Panc1 (cell line): ENCODE results near the gene P2RX1.

ENCODE experiments used
- POLR2AphosphoS5 ChIP-seq: IDR thresholded peaks from 2 replicates; pipeline ENCODE4 v1.6.1; 2012; ENCODE audit warnings: mild to moderate bottlenecking, low read depth, low read length, moderate library complexity
- SIN3A ChIP-seq: IDR thresholded peaks from 2 replicates; pipeline ENCODE4 v1.6.1; 2012; ENCODE audit warnings: low read depth, mild to moderate bottlenecking, low read length, moderate library complexity, borderline replicate concordance; ENCODE audit not compliant: insufficient read depth
- TCF7L2 ChIP-seq: IDR thresholded peaks from 2 replicates; pipeline ENCODE4 v1.6.1; 2011; ENCODE audit warnings: mild to moderate bottlenecking, low read depth, low read length, inconsistent platforms
- TF ChIP-seq, protein P1 (sequence below): fragments of 450-650 bp; IDR thresholded peaks from 2 replicates; pipeline ENCODE4 v1.5.1; 2017; ENCODE audit warnings: mild to moderate bottlenecking
- TF ChIP-seq, protein P2 (sequence below), 2 experiments: IDR thresholded peaks; 2 replicates each; pipeline ENCODE4 v1.6.1; 2011 to 2012; ENCODE audit warnings: low read depth in 2 of 2, control low read depth in 1 of 2, low read length in 1 of 2, mild to moderate bottlenecking in 1 of 2, moderate library complexity in 1 of 2; ENCODE audit not compliant: insufficient read depth in 1 of 2

DNA sequence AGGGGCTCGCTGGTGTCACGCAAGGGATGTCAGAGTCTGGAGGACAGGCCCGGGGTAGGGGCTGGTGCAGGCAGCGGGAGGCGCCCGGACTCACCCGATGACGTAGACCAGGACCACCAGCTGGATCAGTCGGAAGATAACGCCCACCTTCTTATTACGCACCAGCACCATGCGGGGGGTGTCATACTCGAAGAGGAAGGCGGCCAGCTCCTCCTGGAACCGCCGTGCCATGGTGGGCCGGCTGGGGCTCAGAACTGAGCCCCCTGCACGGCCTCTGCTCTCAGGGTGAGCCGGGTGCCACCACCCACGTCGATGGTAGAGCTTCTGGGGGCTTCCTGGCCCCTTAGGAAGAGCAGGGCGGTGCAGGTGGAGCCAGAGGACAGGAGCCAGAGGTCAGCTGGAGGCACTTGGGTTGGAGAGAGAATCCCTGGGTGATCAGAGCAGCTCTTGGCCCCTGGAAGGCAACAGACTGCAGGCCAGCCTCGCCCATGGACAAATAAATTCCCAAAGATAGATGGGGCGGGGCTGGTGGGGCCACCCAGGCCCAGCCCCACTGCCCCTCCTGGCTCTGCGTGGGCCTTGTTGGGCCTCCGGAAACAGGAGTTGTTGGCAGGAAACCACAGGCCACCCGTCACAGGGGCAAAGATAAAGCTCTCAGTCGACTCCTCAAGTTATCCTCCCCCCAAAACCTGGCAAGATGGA, at the start of gene P2RX1:
- TF ChIP-seq, protein P1, sequence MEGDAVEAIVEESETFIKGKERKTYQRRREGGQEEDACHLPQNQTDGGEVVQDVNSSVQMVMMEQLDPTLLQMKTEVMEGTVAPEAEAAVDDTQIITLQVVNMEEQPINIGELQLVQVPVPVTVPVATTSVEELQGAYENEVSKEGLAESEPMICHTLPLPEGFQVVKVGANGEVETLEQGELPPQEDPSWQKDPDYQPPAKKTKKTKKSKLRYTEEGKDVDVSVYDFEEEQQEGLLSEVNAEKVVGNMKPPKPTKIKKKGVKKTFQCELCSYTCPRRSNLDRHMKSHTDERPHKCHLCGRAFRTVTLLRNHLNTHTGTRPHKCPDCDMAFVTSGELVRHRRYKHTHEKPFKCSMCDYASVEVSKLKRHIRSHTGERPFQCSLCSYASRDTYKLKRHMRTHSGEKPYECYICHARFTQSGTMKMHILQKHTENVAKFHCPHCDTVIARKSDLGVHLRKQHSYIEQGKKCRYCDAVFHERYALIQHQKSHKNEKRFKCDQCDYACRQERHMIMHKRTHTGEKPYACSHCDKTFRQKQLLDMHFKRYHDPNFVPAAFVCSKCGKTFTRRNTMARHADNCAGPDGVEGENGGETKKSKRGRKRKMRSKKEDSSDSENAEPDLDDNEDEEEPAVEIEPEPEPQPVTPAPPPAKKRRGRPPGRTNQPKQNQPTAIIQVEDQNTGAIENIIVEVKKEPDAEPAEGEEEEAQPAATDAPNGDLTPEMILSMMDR = no peak
- TF ChIP-seq SIN3A = no peak
- no peak for TF ChIP-seq POLR2AphosphoS5
- no peak for TF ChIP-seq TCF7L2
- TF ChIP-seq, protein P2, sequence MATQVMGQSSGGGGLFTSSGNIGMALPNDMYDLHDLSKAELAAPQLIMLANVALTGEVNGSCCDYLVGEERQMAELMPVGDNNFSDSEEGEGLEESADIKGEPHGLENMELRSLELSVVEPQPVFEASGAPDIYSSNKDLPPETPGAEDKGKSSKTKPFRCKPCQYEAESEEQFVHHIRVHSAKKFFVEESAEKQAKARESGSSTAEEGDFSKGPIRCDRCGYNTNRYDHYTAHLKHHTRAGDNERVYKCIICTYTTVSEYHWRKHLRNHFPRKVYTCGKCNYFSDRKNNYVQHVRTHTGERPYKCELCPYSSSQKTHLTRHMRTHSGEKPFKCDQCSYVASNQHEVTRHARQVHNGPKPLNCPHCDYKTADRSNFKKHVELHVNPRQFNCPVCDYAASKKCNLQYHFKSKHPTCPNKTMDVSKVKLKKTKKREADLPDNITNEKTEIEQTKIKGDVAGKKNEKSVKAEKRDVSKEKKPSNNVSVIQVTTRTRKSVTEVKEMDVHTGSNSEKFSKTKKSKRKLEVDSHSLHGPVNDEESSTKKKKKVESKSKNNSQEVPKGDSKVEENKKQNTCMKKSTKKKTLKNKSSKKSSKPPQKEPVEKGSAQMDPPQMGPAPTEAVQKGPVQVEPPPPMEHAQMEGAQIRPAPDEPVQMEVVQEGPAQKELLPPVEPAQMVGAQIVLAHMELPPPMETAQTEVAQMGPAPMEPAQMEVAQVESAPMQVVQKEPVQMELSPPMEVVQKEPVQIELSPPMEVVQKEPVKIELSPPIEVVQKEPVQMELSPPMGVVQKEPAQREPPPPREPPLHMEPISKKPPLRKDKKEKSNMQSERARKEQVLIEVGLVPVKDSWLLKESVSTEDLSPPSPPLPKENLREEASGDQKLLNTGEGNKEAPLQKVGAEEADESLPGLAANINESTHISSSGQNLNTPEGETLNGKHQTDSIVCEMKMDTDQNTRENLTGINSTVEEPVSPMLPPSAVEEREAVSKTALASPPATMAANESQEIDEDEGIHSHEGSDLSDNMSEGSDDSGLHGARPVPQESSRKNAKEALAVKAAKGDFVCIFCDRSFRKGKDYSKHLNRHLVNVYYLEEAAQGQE (IDR thresholded peaks at IDR 0.05; ENCODE audit: insufficient read depth in 1 of 2, low read depth in 2 of 2, low read length in 1 of 2) = no peak
